GM19193 (cell line): ENCODE data around the gene BRD1.

Experiments
- POLR2A ChIP-seq: IDR thresholded peaks from 4 replicates; pipeline ENCODE4 v1.6.1; 2011; ENCODE audit not compliant: insufficient read depth, insufficient read length; ENCODE audit errors: extremely low read depth

Gene BRD1

GRCh38 chr22:49785841-49786471, 41.7 kb downstream of the BRD1 start:
- no peak for TF ChIP-seq POLR2A

DNA sequence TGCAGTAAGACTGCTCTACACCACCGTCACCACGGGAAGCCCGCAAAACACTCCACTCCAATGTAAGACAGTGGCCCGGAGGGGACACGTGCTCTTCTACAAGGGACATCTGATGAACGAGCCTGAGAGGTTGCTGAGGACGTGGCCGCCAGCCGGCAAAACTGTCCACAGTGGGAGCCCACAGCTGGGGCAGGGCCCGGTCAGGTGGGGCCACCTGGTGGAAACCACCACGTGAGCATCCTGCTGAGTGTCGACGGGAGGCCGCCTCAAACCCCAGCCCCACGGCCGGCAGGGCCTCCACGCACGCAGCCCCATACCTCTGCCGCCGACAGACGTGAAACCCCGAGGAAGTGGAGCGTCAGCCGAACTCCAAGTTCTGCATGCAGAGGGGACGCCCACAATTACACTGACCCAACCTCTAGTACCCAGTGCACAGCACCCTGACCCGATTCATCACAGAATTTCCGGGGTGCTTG, 42.6 kb downstream of the BRD1 start:
- no peak for TF ChIP-seq POLR2A

GRCh38 chr22:49784630-49784971, 43.1 kb downstream of the BRD1 start:
- no peak for TF ChIP-seq POLR2A

- no peak for TF ChIP-seq POLR2A
These were observed 43.6 kb downstream of the BRD1 start for GRCh38 chr22:49783926-49784629.

GRCh38 chr22:49783036-49783746, 44.5 kb downstream of the BRD1 start:
- TF ChIP-seq POLR2A, result no peak

- TF ChIP-seq POLR2A, result no peak
These were observed 46.3 kb downstream of the BRD1 start for GRCh38 chr22:49781289-49781782.

DNA sequence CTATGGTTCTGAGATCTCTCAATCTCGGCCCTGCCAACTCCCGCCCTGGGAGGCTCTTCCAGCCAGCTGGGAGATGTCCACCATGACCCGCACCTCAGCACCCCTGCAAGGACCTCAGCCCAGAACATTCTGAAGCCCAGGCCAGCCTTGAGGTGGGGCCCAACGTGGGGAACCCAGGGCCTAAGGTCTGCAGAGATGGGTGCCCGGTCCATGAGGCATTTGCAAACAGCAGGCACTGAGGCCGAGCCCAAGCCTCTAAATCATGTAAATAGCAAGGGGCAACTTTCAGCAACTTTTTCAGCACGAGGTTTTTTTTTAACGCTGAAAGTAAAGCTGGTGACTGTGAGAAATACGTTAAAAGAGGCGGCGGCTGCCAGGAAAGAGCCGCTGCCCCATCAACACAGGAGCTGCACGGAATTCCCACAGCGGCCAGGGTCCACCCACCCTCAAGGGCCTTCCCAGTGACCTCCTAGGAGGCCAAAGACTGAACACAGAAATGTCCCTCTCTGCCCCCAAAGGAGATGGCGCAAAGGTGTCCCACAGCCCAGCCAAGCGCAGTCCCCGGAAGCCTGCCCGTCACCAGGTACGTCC, 46.9 kb downstream of the BRD1 start:
- TF ChIP-seq POLR2A, result no peak

GRCh38 chr22:49779853-49780697, 47.6 kb downstream of the BRD1 start:
- no peak for TF ChIP-seq POLR2A

DNA sequence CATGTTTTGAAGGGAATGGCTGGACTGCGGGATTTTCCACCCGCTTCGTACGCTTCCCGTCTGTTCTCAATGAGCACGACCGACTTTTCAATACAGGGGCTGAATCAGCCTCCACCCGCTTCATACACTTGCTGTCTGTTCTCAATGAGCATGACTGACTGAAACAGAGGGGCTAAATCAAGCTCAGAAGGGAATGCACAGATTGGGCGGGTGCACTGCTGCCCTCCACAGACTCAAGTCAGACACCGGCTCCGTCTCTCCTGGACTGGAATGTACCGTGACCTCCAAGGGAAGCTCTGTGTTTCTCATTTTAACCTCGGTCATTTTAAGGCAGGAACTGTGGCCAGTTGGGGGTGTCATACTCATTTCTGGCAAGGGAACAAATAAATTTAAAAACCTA, 48.5 kb downstream of the BRD1 start:
- TF ChIP-seq POLR2A, result no peak

DNA sequence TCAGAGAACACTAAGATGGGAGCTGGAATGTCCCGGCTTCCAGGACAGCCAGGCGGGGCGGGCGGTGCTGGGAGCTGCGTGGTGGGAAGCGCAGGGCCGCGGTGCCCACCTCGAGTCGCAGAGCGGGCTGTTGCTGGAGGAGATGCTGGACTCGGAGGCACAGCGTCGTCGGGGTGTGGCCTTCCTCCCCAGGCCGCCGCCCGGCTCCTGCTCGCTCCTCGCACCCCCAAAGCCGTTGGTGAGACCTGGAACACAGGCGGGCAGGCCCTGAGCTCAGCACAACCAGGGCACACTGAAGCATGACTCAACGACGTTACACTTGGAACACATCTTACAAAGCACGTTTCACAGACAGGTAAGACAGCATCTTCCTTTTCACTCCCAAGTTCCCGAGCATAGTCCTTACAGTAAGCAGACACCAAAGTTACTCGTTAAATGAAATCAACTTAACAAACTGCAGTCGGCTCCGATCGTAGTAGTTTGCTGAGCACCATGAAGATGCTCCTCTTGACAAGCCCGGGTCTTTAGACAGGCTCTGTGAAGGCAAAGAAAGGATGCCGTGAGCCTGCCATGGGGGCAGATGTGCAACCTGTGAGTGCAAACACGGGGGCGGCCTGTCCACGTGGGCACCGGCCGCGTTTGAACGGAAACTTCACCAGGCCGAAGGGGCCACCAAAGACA, 50.0 kb downstream of the BRD1 start:
- TF ChIP-seq POLR2A, result no peak

DNA sequence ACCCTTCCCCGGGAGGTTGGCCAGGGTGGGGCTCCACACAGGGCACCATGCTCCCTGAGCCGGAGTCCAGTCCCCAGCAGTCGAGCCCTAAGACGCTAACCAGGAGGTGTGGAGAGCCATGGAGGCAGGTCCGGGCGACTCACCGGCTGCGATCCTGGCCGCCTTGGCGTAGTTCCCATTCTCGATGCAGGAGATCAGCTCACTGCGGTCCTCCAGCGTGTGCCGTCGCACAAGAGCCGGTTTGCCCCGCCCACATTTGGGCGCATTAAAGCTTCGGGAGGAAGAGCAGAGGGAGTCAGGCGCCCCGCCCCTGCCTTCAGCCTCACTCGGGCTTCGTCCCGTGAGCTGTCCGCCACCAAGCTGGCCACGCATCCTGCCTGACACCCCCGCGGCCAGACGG, 50.8 kb downstream of the BRD1 start:
- no peak for TF ChIP-seq POLR2A

DNA sequence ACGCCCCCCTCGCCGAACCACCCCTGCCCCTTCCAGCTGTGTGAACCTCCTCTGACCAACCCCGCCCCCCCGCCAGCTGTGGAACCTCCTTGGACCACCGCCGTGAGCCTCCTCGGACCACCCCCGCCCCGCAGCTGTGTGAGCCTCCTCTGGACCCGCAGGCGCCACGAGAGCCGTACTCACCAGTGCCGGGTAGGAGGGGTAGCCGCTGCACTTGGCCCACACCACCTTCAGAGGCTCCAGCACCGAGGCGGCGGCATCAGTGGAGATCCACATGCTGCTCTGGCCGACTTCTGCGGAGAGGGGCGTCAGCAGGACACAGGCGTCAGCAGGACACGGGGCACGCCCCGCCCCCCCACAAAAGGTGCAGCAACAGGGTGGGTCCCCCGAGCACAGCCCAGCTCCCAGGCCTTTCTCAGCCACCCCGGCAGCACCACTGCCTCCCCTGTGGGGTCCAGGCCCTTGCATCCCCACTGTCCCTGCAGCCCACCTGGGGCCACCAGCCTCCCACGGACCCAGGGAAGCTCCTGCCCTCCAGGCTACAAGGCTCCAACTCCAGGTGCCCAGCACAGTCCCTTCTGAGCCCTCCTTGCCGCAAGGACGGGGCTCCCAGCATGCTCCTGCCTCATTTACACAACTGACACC, 51.7 kb downstream of the BRD1 start:
- no peak for TF ChIP-seq POLR2A

DNA sequence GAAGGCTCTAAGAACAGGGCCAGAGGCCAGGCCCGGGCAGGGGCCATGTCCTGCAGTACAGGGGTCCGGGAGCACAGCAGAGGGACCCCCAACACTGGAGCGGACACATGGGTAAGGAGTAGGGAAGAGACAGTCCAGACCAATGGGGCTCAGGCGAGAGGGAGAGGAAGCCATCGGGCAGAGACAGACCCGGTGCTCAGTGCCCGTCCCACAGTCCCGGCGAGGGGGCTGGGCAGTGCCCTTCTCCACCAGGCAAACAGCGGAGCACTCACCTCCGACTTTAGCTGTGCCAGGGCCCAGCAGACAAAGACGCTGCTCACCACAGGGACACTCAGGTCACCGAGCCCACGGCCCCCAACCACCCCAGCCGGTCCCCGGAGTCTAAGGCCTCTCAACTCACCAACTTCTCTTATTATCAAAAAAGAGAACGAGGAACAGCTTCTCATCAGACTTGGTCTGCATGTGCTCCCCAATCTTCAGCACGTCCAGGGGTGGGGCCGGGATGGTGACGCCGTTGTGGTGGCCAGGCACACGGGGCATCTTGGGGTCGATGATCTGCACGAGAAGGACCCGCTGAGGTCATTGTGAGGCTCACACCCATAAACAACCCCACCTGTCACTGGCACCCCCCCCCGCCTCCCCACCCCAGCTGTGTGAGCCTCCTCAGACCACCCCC, 52.3 kb downstream of the BRD1 start:
- no peak for TF ChIP-seq POLR2A

DNA sequence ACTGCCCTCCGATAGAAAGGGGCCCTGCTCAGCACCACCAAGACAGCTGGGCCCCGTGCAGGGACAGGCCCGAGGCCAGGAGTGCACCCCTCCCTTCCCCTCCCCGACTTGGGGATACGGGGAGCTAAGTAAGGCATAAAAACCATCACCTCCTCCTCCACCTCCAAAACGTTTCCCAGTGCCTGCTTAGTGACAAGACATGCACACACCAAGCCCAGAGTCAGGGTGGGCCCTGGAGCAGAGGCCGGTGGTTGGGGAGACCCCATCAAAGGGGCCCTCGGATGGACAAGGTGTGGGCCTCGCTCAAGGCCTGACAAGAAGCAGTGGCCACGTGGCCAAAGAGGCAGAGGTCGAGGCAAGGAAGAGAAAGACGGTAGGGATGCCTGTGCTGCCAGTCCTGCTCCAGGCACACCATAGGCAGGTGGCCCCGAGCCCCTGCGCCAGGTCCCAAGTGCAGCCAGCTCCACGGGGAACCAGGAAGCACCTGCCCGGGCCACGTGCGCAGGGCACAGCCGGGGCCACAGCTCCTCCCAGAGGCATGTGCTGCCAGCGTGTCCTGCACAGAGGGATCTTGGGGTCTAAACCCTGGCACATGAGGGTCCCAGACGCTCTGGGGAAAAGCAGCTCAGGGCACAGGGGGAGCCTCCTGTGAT, 53.0 kb downstream of the BRD1 start:
- no peak for TF ChIP-seq POLR2A
